ENCODE measurements around the gene C14orf132. TPM values are rescaled to one million over a fixed set of nuclear protein-coding genes. Genes with fewer than 3 reads are reported as not detected.
"Not testable (repeated sequence)": the region's sequence is repeated elsewhere in the genome, so short reads cannot be mapped to it uniquely, and the experiment has no call there.

The C14orf132 gene
- total and polyA plus RNA-seq, 4 donors = 9.8 to 49.3 (median 24.7) TPM

- ATAC-seq (ENCODE audit: insufficient read depth, low FRiP score) (no peak), DNase-seq (no peak)
- Histone ChIP-seq H3K9me3 (ENCODE audit: control insufficient read depth in 4 of 4, insufficient read depth in 3 of 4, low read length in 3 of 4) (peaks cover 0 to 12% (median 10%) of the 10 kb centered on the region in 4 donors), H3K27me3 (ENCODE audit: control insufficient read depth in 3 of 3, insufficient read depth in 3 of 3, low read length in 2 of 3) (no peaks in the 10 kb centered on the region), H3K9ac (ENCODE audit: insufficient read depth in 1 of 2, low read length in 2 of 2) (no peak overlapping the region), H3K36me3 (ENCODE audit: control insufficient read depth in 4 of 4, insufficient read depth in 4 of 4, low read length in 4 of 4) (no peaks in the 10 kb centered on the region), H3K4me3 (no peak overlapping the region), H3K27ac (ENCODE audit: low read depth in 1 of 2, low read length in 1 of 2) (no peak overlapping the region), H3K4me1 (ENCODE audit: control insufficient read depth in 5 of 5, insufficient read depth in 5 of 5, low read length in 5 of 5) (no peaks in the 10 kb centered on the region)
- TF ChIP-seq CTCF (IDR thresholded peaks at IDR 0.05; ENCODE audit: control extremely low read depth, extremely low read depth) = no peak
Observed at GRCh38 chr14:96011607-96012006, 27.6 kb upstream of the C14orf132 start.

- DNase-seq; H3K9ac ChIP-seq (ENCODE audit: insufficient read depth in 1 of 2, low read length in 2 of 2); H3K4me3 ChIP-seq; ATAC-seq (ENCODE audit: insufficient read depth, low FRiP score); H3K27ac ChIP-seq (ENCODE audit: low read depth in 1 of 2, low read length in 1 of 2); H3K4me1 ChIP-seq (ENCODE audit: control insufficient read depth in 5 of 5, insufficient read depth in 5 of 5, low read length in 5 of 5); H3K27me3 ChIP-seq (ENCODE audit: control insufficient read depth in 3 of 3, insufficient read depth in 3 of 3, low read length in 2 of 3); H3K36me3 ChIP-seq (ENCODE audit: control insufficient read depth in 4 of 4, insufficient read depth in 4 of 4, low read length in 4 of 4): not testable (repeated sequence)
- peaks cover 0 to 12% (median 10%) of the 10 kb centered on the region in 4 donors for H3K9me3 ChIP-seq (ENCODE audit: control insufficient read depth in 4 of 4, insufficient read depth in 3 of 4, low read length in 3 of 4)
- 92 to 100% methylated on average over 1 of the region's 1 CpG for WGBS, 2 donors
Observed at GRCh38 chr14:96012757-96013156, 26.4 kb upstream of the C14orf132 start.

GRCh38 chr14:96014176-96014575, 25.0 kb upstream of the C14orf132 start:
- Histone ChIP-seq H3K9me3 (ENCODE audit: control insufficient read depth in 4 of 4, insufficient read depth in 3 of 4, low read length in 3 of 4) (peaks cover 0 to 12% (median 10%) of the 10 kb centered on the region in 4 donors), H3K36me3 (ENCODE audit: control insufficient read depth in 4 of 4, insufficient read depth in 4 of 4, low read length in 4 of 4) (no peaks in the 10 kb centered on the region), H3K27ac (ENCODE audit: low read depth in 1 of 2, low read length in 1 of 2) (no peak overlapping the region), H3K27me3 (ENCODE audit: control insufficient read depth in 3 of 3, insufficient read depth in 3 of 3, low read length in 2 of 3) (no peaks in the 10 kb centered on the region), H3K4me1 (ENCODE audit: control insufficient read depth in 5 of 5, insufficient read depth in 5 of 5, low read length in 5 of 5) (no peaks in the 10 kb centered on the region), H3K4me3 (no peak overlapping the region), H3K9ac (ENCODE audit: insufficient read depth in 1 of 2, low read length in 2 of 2) (no peak overlapping the region)
- 89 to 93% methylated on average over 3 of the region's 3 CpGs for WGBS, 2 donors
- TF ChIP-seq CTCF (IDR thresholded peaks at IDR 0.05; ENCODE audit: control extremely low read depth, extremely low read depth) = no peak
- no peak for ATAC-seq (ENCODE audit: insufficient read depth, low FRiP score)
- DNase-seq = no peak

GRCh38 chr14:96016501-96017160, 22.5 kb upstream of the C14orf132 start:
- H3K4me1 ChIP-seq (ENCODE audit: control insufficient read depth in 5 of 5, insufficient read depth in 5 of 5, low read length in 5 of 5) = peaks cover 0 to 1% (median 0%) of the 10 kb centered on the region in 5 donors
- H3K27me3 ChIP-seq (ENCODE audit: control insufficient read depth in 3 of 3, insufficient read depth in 3 of 3, low read length in 2 of 3) = peaks cover 0 to 4% (median 0%) of the 10 kb centered on the region in 3 donors
- DNase-seq = peak; percentile 30 to 42 (median 35)
- H3K9me3 ChIP-seq (ENCODE audit: control insufficient read depth in 4 of 4, insufficient read depth in 3 of 4, low read length in 3 of 4) = peaks cover 0 to 3% (median 1%) of the 10 kb centered on the region in 4 donors
- H3K27ac ChIP-seq (ENCODE audit: low read depth in 1 of 2, low read length in 1 of 2) = peak overlapping the region in 1 of 2 donors; percentile 39
- 26 to 49% methylated on average over 7 of the region's 7 CpGs for WGBS, 2 donors
- peak; percentile 72 for ATAC-seq (ENCODE audit: insufficient read depth, low FRiP score)
- no peaks in the 10 kb centered on the region for H3K36me3 ChIP-seq (ENCODE audit: control insufficient read depth in 4 of 4, insufficient read depth in 4 of 4, low read length in 4 of 4)
- no peak overlapping the region for H3K4me3 ChIP-seq
- no peak for TF ChIP-seq CTCF (IDR thresholded peaks at IDR 0.05; ENCODE audit: control extremely low read depth, extremely low read depth)
- no peak overlapping the region for H3K9ac ChIP-seq (ENCODE audit: insufficient read depth in 1 of 2, low read length in 2 of 2)

All from lung (tissue), 12 donors.